Body of pancreas (tissue), 4 donors: ENCODE data around the gene PRSS53. TPM values are rescaled to one million over a fixed set of nuclear protein-coding genes. Genes with fewer than 3 reads are reported as not detected.

ENCODE experiments used
- ATAC-seq: fragments of 150-250 bp; one replicate; pipeline ENCODE4 v1.9.1; 2016
- DNase-seq, 4 donors: peaks; one replicate each; pipeline ENCODE4 v3.0.0-alpha.2; 2019
- H3K27ac ChIP-seq, 4 donors: fragments of 200-600 bp; sonication (generic); 1 replicate in 3 of 4; 2 replicates in 1 of 4; pipeline versions ENCODE4 v1.5.1 to v1.6.1; 2016 to 2019; ENCODE audit warnings: mild to moderate bottlenecking in 1 of 4, mixed read lengths in 1 of 4, moderate library complexity in 1 of 4
- H3K27me3 ChIP-seq, 2 donors: fragments of 200-600 bp; sonication (generic); one replicate each; pipeline ENCODE4 v1.6.0; 2016; ENCODE audit warnings: mild to moderate bottlenecking in 1 of 2
- H3K36me3 ChIP-seq, 2 donors: fragments of 200-600 bp; sonication (generic); replicated peaks in 1 of 2; 2 replicates each; pipeline ENCODE4 v1.5.1; 2016; ENCODE audit warnings: low read depth in 2 of 2; ENCODE audit not compliant: insufficient read depth in 1 of 2
- H3K4me1 ChIP-seq: fragments of 200-600 bp; sonication (generic); one replicate; pipeline ENCODE4 v1.6.0; 2016
- H3K4me3 ChIP-seq, 2 donors: fragments of 200-600 bp; sonication (generic); 1 replicate in 1 of 2; 2 replicates in 1 of 2; pipeline ENCODE4 v1.5.1; 2016 to 2019
- H3K9me3 ChIP-seq, 3 donors: fragments of 200-600 bp; sonication (generic); 1 replicate in 2 of 3; 2 replicates in 1 of 3; pipeline ENCODE4 v1.5.1; 2016
- CTCF ChIP-seq, 7 experiments: fragments of 450-650 bp in 4 of 7; fragments of 200-600 bp in 3 of 7; sonication (generic) in 3 of 7; IDR thresholded peaks; one replicate each; pipeline ENCODE4 v1.5.1; 2016 to 2019; ENCODE audit warnings: antibody characterized with exemption in 7 of 7
- POLR2A ChIP-seq, 3 donors: fragments of 450-650 bp; IDR thresholded peaks; one replicate each; pipeline ENCODE4 v1.6.1; 2016; ENCODE audit warnings: antibody characterized with exemption in 3 of 3, mild to moderate bottlenecking in 2 of 3
- WGBS, 2 donors: methylation state at CpG; one replicate each; pipeline ENCODE4 v1.1.5; 2017; 5-methylcytosine and 5-hydroxymethylcytosine counted together
- intact Hi-C: fragments of 100-400 bp; cut with DNase I; formaldehyde crosslinking; loops from one replicate; pipeline ENCODE4 v1.15.1; 2023
- total RNA-seq, 2 donors: library from RNA; depleted of rRNA; stranded (reverse); fragments of >200 nt; gene quantifications; one replicate each; pipeline ENCODE4 v1.1.0, GENCODE V29; 2016

Gene PRSS53
- total RNA-seq, 2 donors from 2014 or later: 3.0 to 6.0 TPM

- Histone ChIP-seq H3K4me1 (peaks cover 50% of the 10 kb centered on the region), H3K27me3 (no peaks in the 10 kb centered on the region), H3K27ac (peak overlapping the region; percentile 93 to 99 (median 95)), H3K36me3 (peaks cover 7 to 16% of the 10 kb centered on the region in 2 donors), H3K4me3 (peak overlapping the region in 1 of 2 donors; percentile 8), H3K9me3 (no peaks in the 10 kb centered on the region)
- ATAC-seq (no peak), DNase-seq (peak in 1 of 4 donors; percentile 51)
- intact Hi-C loops: no loop called here
- no peak for TF ChIP-seq POLR2A (IDR thresholded peaks at IDR 0.05)
- TF ChIP-seq CTCF (IDR thresholded peaks at IDR 0.05): no peak
- 47 to 51% methylated on average over 9 of the region's 9 CpGs for WGBS, 2 donors
Measured at GRCh38 chr16:31118223-31119155, 29.7 kb upstream of the PRSS53 start.

- intact Hi-C loops: no loop called here
- TF ChIP-seq CTCF (IDR thresholded peaks at IDR 0.05) (peak in 1 of 7 experiments; percentile 2), POLR2A (IDR thresholded peaks at IDR 0.05) (peak; percentile 91 to 94 (median 92))
- Histone ChIP-seq H3K4me1 (peaks cover 59% of the 10 kb centered on the region), H3K27me3 (no peaks in the 10 kb centered on the region), H3K27ac (peak within 1 kb of the TSS; percentile 93 to 99 (median 95)), H3K36me3 (peaks cover 7 to 16% of the 10 kb centered on the region in 2 donors), H3K9me3 (no peaks in the 10 kb centered on the region), H3K4me3 (peak within 1 kb of the TSS; percentile 20 to 23)
- 0% methylated on average over 16 to 65 of the region's 68 CpGs for WGBS, 2 donors
- DNase-seq (peak; percentile 99), ATAC-seq (peak; percentile 94)
Measured at GRCh38 chr16:31117384-31118222, 28.9 kb upstream of the PRSS53 start, which contains the start of gene KAT8. Gene KAT8 (plus strand): TSS chr16:31117664. CDS start chr16:31117682, 18 bp downstream.

- peak overlapping the region; percentile 46 to 95 (median 63) for H3K27ac ChIP-seq
- no peak for ATAC-seq
Measured at GRCh38 chr16:31114468-31114867, 25.7 kb upstream of the PRSS53 start.

More at GRCh38 chr16:31114468-31114867, 25.7 kb upstream of the PRSS53 start:
- no peak for DNase-seq
- Histone ChIP-seq H3K36me3 (peaks cover 0 to 6% of the 10 kb centered on the region in 2 donors), H3K4me3 (no peak overlapping the region), H3K4me1 (peaks cover 75% of the 10 kb centered on the region), H3K27me3 (no peaks in the 10 kb centered on the region), H3K9me3 (no peaks in the 10 kb centered on the region)
- 78 to 84% methylated on average over 8 of the region's 8 CpGs for WGBS, 2 donors
- TF ChIP-seq POLR2A (IDR thresholded peaks at IDR 0.05): no peak
- no peak for TF ChIP-seq CTCF (IDR thresholded peaks at IDR 0.05)
- intact Hi-C loops: no loop called here
